Prostate gland (tissue), 2 donors: ENCODE data around the gene CHAF1A.

Experiments
- CTCF ChIP-seq, 4 experiments: fragments of 200-600 bp in 2 of 4; fragments of 450-650 bp in 2 of 4; sonication (generic) in 2 of 4; IDR thresholded peaks; 1 replicate in 3 of 4; 2 replicates in 1 of 4; pipeline ENCODE4 v1.5.1; 2016 to 2019; ENCODE audit warnings: antibody characterized with exemption in 4 of 4, mild to moderate bottlenecking in 2 of 4, moderate library complexity in 2 of 4
- POLR2A ChIP-seq: fragments of 450-650 bp; IDR thresholded peaks from one replicate; pipeline ENCODE4 v1.6.1; 2016; ENCODE audit warnings: antibody characterized with exemption, mild to moderate bottlenecking
- POLR2AphosphoS5 ChIP-seq: sonication (generic); formaldehyde crosslinking; IDR thresholded peaks from one replicate; pipeline ENCODE4 v1.6.1; 2017; ENCODE audit warnings: antibody characterized with exemption

- TF ChIP-seq CTCF (IDR thresholded peaks at IDR 0.05): no peak
- no peak for TF ChIP-seq POLR2A
- no peak for TF ChIP-seq POLR2AphosphoS5
These were observed 89.0 kb downstream of the CHAF1A start for GRCh38 chr19:4491446-4491845.
